Measurements from ENCODE around the gene ERC1.

ERC1 gene

DNA sequence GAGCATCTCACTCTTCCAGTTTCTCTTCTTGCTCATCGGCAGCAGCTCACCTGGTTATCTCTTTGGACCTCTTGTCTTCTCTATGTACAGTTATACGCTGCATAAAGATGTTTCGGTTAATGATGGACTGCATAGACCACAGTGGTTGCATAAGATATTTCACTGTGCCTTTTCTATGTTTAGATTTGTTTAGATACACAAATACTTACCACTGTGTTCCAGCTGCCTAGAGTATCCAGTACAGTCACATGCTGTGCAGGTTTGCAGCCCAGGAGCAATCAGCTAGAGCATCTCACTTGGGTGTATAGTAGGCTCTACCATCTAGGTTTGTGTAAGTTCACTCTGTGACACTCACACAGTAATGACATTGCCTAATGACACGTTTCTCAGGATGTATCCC is 545.8 kb downstream of the ERC1 start:
- no peak for DNase-seq (ENCODE audit: low spot score)

DNA sequence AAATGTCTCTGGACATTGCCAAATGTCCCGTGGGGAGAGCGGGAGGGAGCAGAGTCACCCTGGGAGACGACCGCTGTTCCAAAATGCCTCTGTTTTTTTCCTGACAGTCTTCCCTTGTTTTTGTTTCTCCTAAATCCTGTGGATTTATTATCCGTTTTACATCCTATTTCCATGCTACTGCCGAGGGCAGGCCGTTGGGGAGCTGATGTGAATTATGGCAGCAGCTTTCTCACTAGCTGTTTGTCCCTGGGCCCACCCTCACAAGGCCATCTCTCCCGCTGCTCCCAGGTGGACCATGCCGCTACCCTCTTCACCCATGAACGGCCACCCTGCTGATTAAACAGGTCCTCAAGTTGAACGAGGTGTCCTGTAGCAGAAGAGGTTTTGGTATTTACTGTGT is 548.1 kb downstream of the ERC1 start:
- DNase-seq (ENCODE audit: low spot score) = no peak

DNA sequence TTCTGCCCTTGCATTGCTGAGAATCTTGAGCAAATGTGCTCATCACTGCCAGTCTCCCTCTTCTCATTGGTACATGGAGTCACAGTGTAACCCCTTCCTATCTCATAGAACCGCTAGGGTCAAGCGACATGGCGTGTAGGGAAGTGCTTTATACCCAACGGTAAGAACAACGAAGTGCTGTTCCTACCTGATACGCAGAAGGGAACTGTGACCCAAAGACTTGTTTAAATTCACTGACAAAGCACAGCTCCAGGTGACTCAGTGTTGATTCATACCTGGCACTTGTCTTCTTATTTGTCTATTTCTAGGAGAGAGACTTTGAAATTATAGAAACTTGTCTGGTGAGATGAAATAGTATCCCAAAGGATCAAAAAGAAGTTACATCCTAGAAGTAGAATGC is 549.7 kb downstream of the ERC1 start:
- DNase-seq (ENCODE audit: low spot score) = no peak

DNA sequence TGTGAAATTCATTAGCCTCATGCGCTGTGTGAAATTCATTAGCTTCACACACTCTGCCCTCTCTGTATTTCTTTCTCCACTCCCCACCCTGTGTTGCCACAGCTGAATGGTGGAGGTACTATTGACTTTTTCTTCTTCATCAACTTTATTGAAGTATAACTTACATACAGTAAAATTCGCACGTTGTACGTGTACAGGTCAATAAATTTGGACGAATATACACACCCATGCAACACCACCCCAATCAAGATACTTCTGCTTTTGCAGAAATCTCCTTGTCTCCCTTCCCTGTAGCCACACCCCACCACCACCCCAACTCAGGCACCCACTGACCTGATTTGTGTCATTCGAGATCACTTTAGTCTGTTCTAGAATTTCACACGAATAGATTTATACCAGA is 551.6 kb downstream of the ERC1 start:
- no peak for DNase-seq (ENCODE audit: low spot score)

DNA sequence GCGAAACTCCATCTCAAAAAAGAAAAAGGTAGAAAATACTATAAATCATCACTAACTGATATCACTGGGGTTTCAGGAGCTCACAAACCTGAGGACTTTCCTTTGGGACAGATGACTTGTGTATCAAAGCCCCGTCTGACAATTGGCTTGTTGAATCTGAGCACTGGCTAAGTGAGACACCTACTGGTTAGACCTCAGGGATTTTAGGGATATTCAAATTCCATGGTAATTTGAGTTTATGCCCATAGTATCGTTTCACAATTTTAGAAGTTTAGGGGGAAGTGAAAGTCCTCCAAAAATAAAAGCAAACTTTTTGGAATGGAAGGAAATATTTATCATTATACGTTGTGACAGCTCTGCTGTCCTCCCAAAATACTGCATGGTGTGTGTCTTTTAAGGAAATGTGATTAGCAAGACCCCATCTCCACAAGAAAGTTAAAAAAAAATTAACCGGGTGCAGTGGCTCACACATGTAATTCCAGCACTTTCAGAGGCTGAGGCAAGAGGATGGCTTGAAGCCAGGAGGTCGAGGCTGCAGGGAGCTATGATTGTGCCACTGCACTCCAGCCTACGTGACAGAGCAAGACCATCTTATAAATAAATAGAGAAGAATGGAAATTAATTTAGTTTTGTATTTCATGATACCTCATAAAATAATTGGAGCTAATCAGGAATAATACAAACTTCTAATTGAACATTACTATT is 554.1 kb downstream of the ERC1 start:
- DNase-seq (ENCODE audit: low spot score) = no peak

Data from hepatic stellate cell (primary cell).